T-cell (primary cell): ENCODE results near the gene RAF1. TPM values are rescaled to one million over a fixed set of nuclear protein-coding genes. Genes with fewer than 3 reads are reported as not detected.

ENCODE experiments used
- ATAC-seq, 4 experiments: fragments of 200-7000 bp in 3 of 4; fragments of 150-1000 bp in 1 of 4; cut with Tn5 transposase; replicated peaks in 1 of 4; 1 replicate in 3 of 4; 2 replicates in 1 of 4; pipeline ENCODE4 v1.10.0; 2021; ENCODE audit warnings: moderate library complexity in 3 of 4, mild to moderate bottlenecking in 2 of 4, moderate number of reproducible peaks in 1 of 4
- CTCF ChIA-PET, 2 donors: fragments of 300-600 bp; sonication (Branson Sonifier 250); formaldehyde crosslinking; loops; one replicate each; lab custom pipeline; 2022; ENCODE audit warnings: antibody characterized with exemption in 2 of 2; lab: Charles Lee
- POLR2A ChIA-PET, 2 donors: fragments of 300-600 bp; sonication (Branson Sonifier 250); formaldehyde crosslinking; loops; one replicate each; lab custom pipeline; 2022; ENCODE audit warnings: antibody characterized with exemption in 2 of 2; lab: Charles Lee
- DNase-seq, 35 experiments: peaks; one replicate each; pipeline versions ENCODE4 v3.0.0 to v3.0.0-alpha.2; 2013 to 2023
- H3K27ac ChIP-seq: one replicate; pipeline ENCODE4 v1.5.1; 2013; ENCODE audit warnings: low read length
- H3K27me3 ChIP-seq, 2 experiments: replicated peaks in 1 of 2; 1 replicate in 1 of 2; 2 replicates in 1 of 2; pipeline versions ENCODE4 v1.6.1 to v1.7.0; 2013; ENCODE audit warnings: low read length in 1 of 2, mixed read lengths in 1 of 2; ENCODE audit not compliant: control insufficient read depth in 2 of 2, insufficient read depth in 2 of 2; ENCODE audit errors: extremely low read depth in 1 of 2
- H3K36me3 ChIP-seq, 2 donors: 1 replicate in 1 of 2; 2 replicates in 1 of 2; pipeline versions ENCODE4 v1.6.1 to v1.7.0; 2013; ENCODE audit warnings: low read length in 1 of 2; ENCODE audit not compliant: control insufficient read depth in 2 of 2, insufficient read depth in 1 of 2; ENCODE audit errors: extremely low read depth in 1 of 2
- H3K4me1 ChIP-seq, 2 experiments: 1 replicate in 1 of 2; 2 replicates in 1 of 2; pipeline versions ENCODE4 v1.6.1 to v1.7.0; 2013; ENCODE audit warnings: low read length in 2 of 2, mixed read lengths in 1 of 2; ENCODE audit not compliant: insufficient read depth in 2 of 2, control insufficient read depth in 1 of 2; ENCODE audit errors: extremely low read depth in 1 of 2
- H3K4me3 ChIP-seq, 2 donors: 1 replicate in 1 of 2; 2 replicates in 1 of 2; pipeline versions ENCODE4 v1.5.1 to v1.7.0; 2013; ENCODE audit warnings: mild to moderate bottlenecking in 2 of 2, low read length in 1 of 2, moderate library complexity in 1 of 2; ENCODE audit not compliant: control insufficient read depth in 1 of 2; ENCODE audit errors: extremely low read depth in 1 of 2
- H3K9me3 ChIP-seq: 2 replicates; pipeline ENCODE4 v1.7.0; 2013
- H3K27ac Mint-ChIP-seq, 2 donors: one replicate each; pipeline ENCODE4 v1.8.0; 2020 to 2021; ENCODE audit warnings: mild to moderate bottlenecking in 2 of 2, mixed read lengths in 2 of 2
- H3K27me3 Mint-ChIP-seq, 2 donors: one replicate each; pipeline ENCODE4 v1.8.0; 2021 to 2022; ENCODE audit warnings: mixed read lengths in 2 of 2
- H3K36me3 Mint-ChIP-seq: one replicate; pipeline ENCODE4 v1.8.0; 2021; ENCODE audit warnings: mixed read lengths
- H3K4me1 Mint-ChIP-seq, 3 donors: one replicate each; pipeline ENCODE4 v1.8.0; 2020 to 2022; ENCODE audit warnings: mixed read lengths in 3 of 3, mild to moderate bottlenecking in 1 of 3
- H3K4me3 Mint-ChIP-seq, 3 donors: one replicate each; pipeline ENCODE4 v1.8.0; 2020 to 2022; ENCODE audit warnings: mild to moderate bottlenecking in 3 of 3, mixed read lengths in 3 of 3, moderate library complexity in 3 of 3
- H3K9me3 Mint-ChIP-seq, 3 donors: one replicate each; pipeline ENCODE4 v1.8.0; 2020 to 2022; ENCODE audit warnings: mixed read lengths in 3 of 3
- WGBS: methylation state at CpG from one replicate; pipeline ENCODE4 v1.1.5; 2013; ENCODE audit warnings: missing lambda C conversion rate; ENCODE audit not compliant: insufficient coverage; 5-methylcytosine and 5-hydroxymethylcytosine counted together
- total RNA-seq, 35 experiments: library from RNA in 6 of 35; stranded (reverse) in 6 of 35; fragments of 120-200 nt in 1 of 35; gene quantifications; one replicate each; pipeline versions ENCODE4 v1.2.1 to v1.2.4 and lab custom pipeline; 2013 to 2026

The RAF1 gene
- total RNA-seq, 5 donors from 2014 or later (not counting 1 experiment from before 2014, with no cell fraction given): 95.3 to 112 (median 105) TPM

DNA sequence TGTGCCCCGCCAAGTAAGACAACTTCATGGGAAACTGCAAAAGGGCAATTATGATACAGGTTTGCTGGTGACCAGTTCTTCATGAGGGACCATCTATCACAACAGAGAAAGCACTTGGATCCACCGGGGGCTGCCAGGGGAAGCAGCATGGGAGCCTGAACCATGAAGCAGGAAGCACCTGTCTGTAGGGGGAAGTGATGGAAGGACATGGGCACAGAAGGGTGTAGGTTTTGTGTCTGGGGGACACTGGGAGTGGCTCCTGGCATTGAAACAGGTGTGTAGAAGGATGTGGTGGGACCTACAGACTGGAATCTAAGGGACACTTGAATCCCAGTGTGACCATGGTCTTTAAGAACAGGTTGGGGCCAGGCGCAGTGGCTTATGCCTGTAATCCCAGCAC is 84.5 kb downstream of the RAF1 start:
- CTCF ChIA-PET: no interaction called here
- Mint-ChIP-seq H3K4me1 (peaks cover 0 to 5% (median 0%) of the 10 kb centered on the region in 3 donors), H3K4me3 (no peak overlapping the region), H3K9me3 (peaks cover 4 to 9% (median 8%) of the 10 kb centered on the region in 3 donors), H3K36me3 (peaks cover 75% of the 10 kb centered on the region), H3K27ac (no peak overlapping the region), H3K27me3 (no peaks in the 10 kb centered on the region)
- no peak for DNase-seq
- Histone ChIP-seq H3K27me3 (no peaks in the 10 kb centered on the region), H3K27ac (no peak overlapping the region), H3K4me1 (no peaks in the 10 kb centered on the region), H3K4me3 (no peak overlapping the region), H3K36me3 (peaks cover 32 to 87% of the 10 kb centered on the region in 2 donors), H3K9me3 (no peaks in the 10 kb centered on the region)
- POLR2A ChIA-PET: no interaction called here
- 60% methylated on average over 2 of the region's 3 CpGs for WGBS
- no peak for ATAC-seq

DNA sequence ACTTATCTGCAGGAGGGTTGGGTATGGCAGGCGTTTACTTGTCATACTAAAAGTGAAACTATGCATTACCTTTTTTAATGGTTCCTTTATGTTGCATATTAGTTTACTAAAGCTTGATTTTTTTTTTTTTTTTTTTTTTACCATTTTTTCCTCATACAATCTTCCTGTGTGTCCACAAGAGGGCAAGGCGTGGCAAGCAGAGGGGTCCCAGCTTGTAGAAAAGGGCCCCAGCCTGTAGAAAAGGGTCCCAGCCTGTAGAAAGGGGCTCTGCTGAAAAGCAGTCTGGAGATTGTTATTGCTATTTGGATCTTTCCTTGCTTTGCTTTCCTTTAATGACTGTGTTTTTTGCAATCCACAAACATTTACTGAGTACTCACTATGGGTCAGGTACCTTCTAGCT is 85.2 kb downstream of the RAF1 start:
- Mint-ChIP-seq H3K36me3 (peaks cover 74% of the 10 kb centered on the region), H3K27me3 (no peaks in the 10 kb centered on the region), H3K27ac (peak overlapping the region in 1 of 2 donors; percentile 44), H3K4me1 (peaks cover 0 to 4% (median 0%) of the 10 kb centered on the region in 3 donors), H3K9me3 (peaks cover 4 to 9% (median 8%) of the 10 kb centered on the region in 3 donors), H3K4me3 (no peak overlapping the region)
- DNase-seq (peak in 1 of 35 experiments; percentile 17), ATAC-seq (no peak)
- 100% methylated on average over 1 of the region's 2 CpGs for WGBS
- POLR2A ChIA-PET: interaction anchor here (0.6 kb wide), 3 partner anchors 9 to 435 kb away, joined by 3 to 5 read pairs (median 4); no protein-coding TSS in a partner anchor
- CTCF ChIA-PET: interaction anchor here (0.6 to 0.7 kb wide), 4 partner anchors 72 to 1546 kb away, joined by 3 to 4 read pairs (median 4); partner anchors contain the start of gene TMEM43 (in 1 of the 2)
- Histone ChIP-seq H3K27me3 (no peaks in the 10 kb centered on the region), H3K36me3 (peaks cover 26 to 87% of the 10 kb centered on the region in 2 donors), H3K4me3 (no peak overlapping the region), H3K27ac (no peak overlapping the region), H3K9me3 (no peaks in the 10 kb centered on the region), H3K4me1 (no peaks in the 10 kb centered on the region)

DNA sequence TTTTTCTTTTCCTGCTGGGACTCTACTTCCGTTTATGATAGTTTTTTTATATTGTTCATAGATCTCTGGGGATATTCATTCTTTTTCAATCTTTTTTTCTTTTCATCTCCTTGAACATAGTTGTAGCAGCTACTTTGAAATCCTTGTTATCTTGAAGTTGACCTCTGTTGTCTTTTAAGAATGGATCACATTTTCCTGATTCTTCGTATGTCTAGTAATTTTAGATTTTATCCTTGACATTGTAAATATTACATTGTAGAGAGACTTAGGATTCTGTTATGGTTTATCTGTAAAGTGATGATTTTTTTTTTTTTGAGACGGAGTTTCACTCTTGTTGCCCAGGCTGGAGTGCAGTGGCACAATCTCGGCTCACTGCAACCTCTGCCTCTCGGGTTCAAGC is 86.5 kb downstream of the RAF1 start:
- H3K27ac Mint-ChIP-seq: no peak overlapping the region
- Histone ChIP-seq H3K9me3 (no peaks in the 10 kb centered on the region), H3K4me1 (no peaks in the 10 kb centered on the region), H3K4me3 (no peak overlapping the region), H3K36me3 (peaks cover 18 to 85% of the 10 kb centered on the region in 2 donors), H3K27me3 (no peaks in the 10 kb centered on the region), H3K27ac (no peak overlapping the region)
- ChIA-PET POLR2A (interaction anchor here in 1 of 2 donors (0.8 kb wide), 1 partner anchor 23 kb away, joined by 3 read pairs; no protein-coding TSS in a partner anchor), CTCF (interaction anchor here in 1 of 2 donors (0.6 kb wide), 1 partner anchor 87 kb away, joined by 3 read pairs; the partner anchor contains the start of gene RAF1)
- DNase-seq (no peak), ATAC-seq (no peak)
- peaks cover 0 to 4% (median 0%) of the 10 kb centered on the region in 3 donors for H3K4me1 Mint-ChIP-seq
- no peak overlapping the region for H3K4me3 Mint-ChIP-seq
- WGBS: no CpG with 5 or more reads among the region's 5 CpGs
- peaks cover 4 to 9% (median 8%) of the 10 kb centered on the region in 3 donors for H3K9me3 Mint-ChIP-seq
- no peaks in the 10 kb centered on the region for H3K27me3 Mint-ChIP-seq
- H3K36me3 Mint-ChIP-seq: peaks cover 71% of the 10 kb centered on the region

DNA sequence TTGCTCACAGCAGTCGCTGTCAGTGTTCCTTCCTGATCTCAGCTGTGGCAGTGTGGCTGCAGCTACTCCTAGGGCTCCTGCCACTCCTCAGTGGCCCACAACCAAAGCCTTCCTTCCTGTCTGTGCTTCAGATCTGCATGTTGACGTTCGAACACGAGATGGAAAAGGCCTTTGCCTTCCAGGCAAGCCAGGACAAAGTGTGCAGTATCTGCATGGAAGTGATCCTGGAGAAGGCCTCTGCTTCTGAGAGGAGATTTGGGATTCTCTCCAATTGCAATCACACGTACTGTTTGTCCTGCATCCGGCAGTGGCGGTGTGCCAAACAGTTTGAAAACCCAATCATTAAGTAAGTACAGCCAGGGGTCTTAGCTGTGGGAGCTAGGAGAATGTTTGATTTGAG is 89.3 kb downstream of the RAF1 start:
- POLR2A ChIA-PET: no interaction called here
- H3K4me1 Mint-ChIP-seq: peaks cover 0 to 4% (median 0%) of the 10 kb centered on the region in 3 donors
- 81% methylated on average over 6 of the region's 7 CpGs for WGBS
- no peaks in the 10 kb centered on the region for H3K9me3 ChIP-seq
- CTCF ChIA-PET: no interaction called here
- no peaks in the 10 kb centered on the region for H3K27me3 ChIP-seq
- no peaks in the 10 kb centered on the region for H3K4me1 ChIP-seq
- peaks cover 4 to 9% (median 8%) of the 10 kb centered on the region in 3 donors for H3K9me3 Mint-ChIP-seq
- no peak overlapping the region for H3K4me3 ChIP-seq
- H3K27me3 Mint-ChIP-seq: no peaks in the 10 kb centered on the region
- no peak overlapping the region for H3K27ac ChIP-seq
- H3K36me3 Mint-ChIP-seq: peaks cover 82% of the 10 kb centered on the region
- H3K27ac Mint-ChIP-seq: no peak overlapping the region
- no peak overlapping the region for H3K4me3 Mint-ChIP-seq
- H3K36me3 ChIP-seq: peaks cover 6 to 86% of the 10 kb centered on the region in 2 donors
- DNase-seq (no peak), ATAC-seq (no peak)

DNA sequence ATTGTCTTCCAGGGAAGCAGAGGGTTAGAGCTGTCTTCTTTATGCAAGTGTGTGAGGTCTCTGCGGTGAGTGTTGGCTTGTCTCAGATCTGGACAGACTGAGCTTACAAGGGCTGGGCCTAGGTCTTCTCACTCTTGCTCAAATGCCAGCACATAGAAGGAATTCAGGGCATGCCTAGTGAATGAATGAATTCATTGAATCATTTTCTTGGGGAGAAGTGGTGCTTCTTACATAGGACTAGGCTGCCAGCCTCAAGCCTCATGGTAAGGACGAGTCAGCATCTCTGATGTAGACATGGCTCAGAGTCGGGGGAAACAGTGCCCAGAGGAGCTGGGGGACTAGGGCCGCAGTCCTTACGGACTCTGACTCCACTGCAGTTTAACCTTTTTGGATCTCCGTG is 89.8 kb downstream of the RAF1 start:
- no peak for ATAC-seq
- WGBS: 96% methylated on average over 6 of the region's 6 CpGs

DNA sequence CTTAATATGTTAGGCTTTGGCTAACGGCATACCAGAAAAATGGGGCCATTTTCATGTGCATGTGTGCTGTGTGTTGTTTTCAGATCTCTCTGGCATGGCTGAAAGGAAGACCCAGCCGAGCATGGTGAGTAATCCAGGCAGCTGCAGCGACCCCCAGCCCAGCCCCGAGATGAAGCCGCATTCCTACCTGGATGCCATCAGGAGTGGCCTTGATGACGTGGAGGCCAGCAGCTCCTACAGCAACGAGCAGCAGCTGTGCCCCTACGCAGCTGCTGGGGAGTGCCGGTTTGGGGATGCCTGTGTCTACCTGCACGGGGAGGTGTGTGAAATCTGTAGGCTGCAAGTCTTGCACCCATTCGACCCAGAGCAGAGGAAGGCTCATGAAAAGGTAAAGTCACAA is 91.9 kb downstream of the RAF1 start:
- ChIA-PET CTCF (no interaction called here), POLR2A (no interaction called here)
- no peaks in the 10 kb centered on the region for H3K9me3 ChIP-seq
- Mint-ChIP-seq H3K36me3 (peaks cover 74% of the 10 kb centered on the region), H3K4me1 (peaks cover 0 to 13% (median 5%) of the 10 kb centered on the region in 3 donors), H3K9me3 (peaks cover under 1 to 5% (median 4%) of the 10 kb centered on the region in 3 donors), H3K27me3 (no peaks in the 10 kb centered on the region), H3K4me3 (no peak overlapping the region), H3K27ac (no peak overlapping the region)
- H3K4me1 ChIP-seq: no peaks in the 10 kb centered on the region
- H3K27me3 ChIP-seq: no peaks in the 10 kb centered on the region
- DNase-seq: no peak
- H3K36me3 ChIP-seq: peaks cover 5 to 84% of the 10 kb centered on the region in 2 donors
- no peak overlapping the region for H3K4me3 ChIP-seq
- no peak for ATAC-seq
- no peak overlapping the region for H3K27ac ChIP-seq
- 98% methylated on average over 9 of the region's 11 CpGs for whole genome bisulfite sequencing

More for the DNA sequence above, 89.8 kb downstream of the RAF1 start:
- CTCF ChIA-PET: no interaction called here
- H3K4me1 ChIP-seq: no peaks in the 10 kb centered on the region
- no peak overlapping the region for H3K4me3 Mint-ChIP-seq
- H3K27me3 ChIP-seq: no peaks in the 10 kb centered on the region
- peaks cover 80% of the 10 kb centered on the region for H3K36me3 Mint-ChIP-seq
- H3K27ac Mint-ChIP-seq: no peak overlapping the region
- peaks cover 0 to under 1% (median 0%) of the 10 kb centered on the region in 3 donors for H3K4me1 Mint-ChIP-seq
- peaks cover 6 to 86% of the 10 kb centered on the region in 2 donors for H3K36me3 ChIP-seq
- H3K27me3 Mint-ChIP-seq: no peaks in the 10 kb centered on the region
- no peak overlapping the region for H3K4me3 ChIP-seq
- DNase-seq: no peak
- POLR2A ChIA-PET: no interaction called here
- H3K9me3 Mint-ChIP-seq: peaks cover 4 to 9% (median 8%) of the 10 kb centered on the region in 3 donors
- no peak overlapping the region for H3K27ac ChIP-seq
- no peaks in the 10 kb centered on the region for H3K9me3 ChIP-seq
